Tibial nerve (tissue), 4 donors: ENCODE results near the gene SNRNP48. TPM values are rescaled to one million over a fixed set of nuclear protein-coding genes. Genes with fewer than 3 reads are reported as not detected.

Experiments
- DNase-seq, 2 donors: peaks; one replicate each; pipeline ENCODE4 v3.0.0-alpha.2; 2019; ENCODE audit warnings: low spot score in 2 of 2
- H3K27ac ChIP-seq, 4 donors: fragments of 200-600 bp; sonication (generic) in 3 of 4; one replicate each; pipeline ENCODE4 v1.5.1; 2017 to 2019; ENCODE audit warnings: mild to moderate bottlenecking in 1 of 4
- H3K27me3 ChIP-seq, 2 donors: fragments of 200-600 bp; sonication (generic) in 1 of 2; one replicate each; pipeline versions ENCODE4 v1.5.1 to v1.6.0; 2017 to 2019
- H3K36me3 ChIP-seq, 3 donors: fragments of 200-600 bp; sonication (generic); one replicate each; pipeline ENCODE4 v1.5.1; 2018 to 2019
- H3K4me1 ChIP-seq, 4 donors: fragments of 200-600 bp; sonication (generic) in 3 of 4; one replicate each; pipeline ENCODE4 v1.5.1; 2017 to 2019
- H3K4me3 ChIP-seq, 4 donors: fragments of 200-600 bp; sonication (generic) in 3 of 4; one replicate each; pipeline ENCODE4 v1.5.1; 2017 to 2019; ENCODE audit warnings: mild to moderate bottlenecking in 1 of 4, moderate library complexity in 1 of 4
- H3K9me3 ChIP-seq, 4 donors: fragments of 200-600 bp; sonication (generic) in 3 of 4; one replicate each; pipeline ENCODE4 v1.5.1; 2017 to 2019
- CTCF ChIP-seq, 5 experiments: fragments of 200-600 bp in 3 of 5; fragments of 450-650 bp in 2 of 5; sonication (generic) in 3 of 5; IDR thresholded peaks; one replicate each; pipeline ENCODE4 v1.5.1; 2016 to 2019; ENCODE audit warnings: antibody characterized with exemption in 5 of 5, mild to moderate bottlenecking in 3 of 5, moderate library complexity in 2 of 5
- EP300 ChIP-seq, 2 donors: sonication (generic); formaldehyde crosslinking; IDR thresholded peaks; one replicate each; pipeline ENCODE4 v1.6.1; 2017; ENCODE audit warnings: antibody characterized with exemption in 2 of 2, mild to moderate bottlenecking in 1 of 2
- POLR2A ChIP-seq, 2 donors: fragments of 450-650 bp; IDR thresholded peaks; one replicate each; pipeline ENCODE4 v1.6.1; 2017; ENCODE audit warnings: antibody characterized with exemption in 2 of 2, mild to moderate bottlenecking in 2 of 2, moderate library complexity in 2 of 2
- WGBS, 2 donors: methylation state at CpG; one replicate each; pipeline ENCODE4 v1.1.5; 2018; 5-methylcytosine and 5-hydroxymethylcytosine counted together
- total RNA-seq, 4 donors: library from RNA; depleted of rRNA; stranded (reverse); fragments of >200 nt; gene quantifications; one replicate each; pipeline ENCODE4 v1.1.0, GENCODE V29; 2016

Gene SNRNP48
- total RNA-seq, 4 donors from 2014 or later, result 7.8 to 15.7 (median 11.8) TPM

DNA sequence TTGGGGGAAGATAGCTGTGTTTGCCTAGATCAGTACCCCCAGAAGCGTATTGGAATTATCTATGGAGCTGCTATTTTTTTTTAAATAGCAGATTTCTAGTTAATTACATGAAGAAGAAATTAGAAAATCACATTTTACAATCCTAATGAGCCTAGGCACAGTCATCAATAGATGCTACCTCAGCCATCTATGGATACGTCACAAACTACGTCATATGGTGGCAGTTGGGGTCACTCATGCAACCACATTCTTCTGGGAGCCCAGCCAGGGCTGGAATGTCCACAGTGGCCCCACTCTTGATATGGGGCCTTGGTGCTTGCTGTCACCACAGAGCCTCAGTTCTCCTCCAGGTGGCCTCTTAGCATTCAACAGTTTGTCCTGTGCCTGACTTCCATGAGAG lies 63.0 kb downstream of the SNRNP48 start:
- Histone ChIP-seq H3K27me3 (no peaks in the 10 kb centered on the region), H3K4me1 (peaks cover 0 to 11% (median 0%) of the 10 kb centered on the region in 4 donors), H3K27ac (no peak overlapping the region), H3K9me3 (no peaks in the 10 kb centered on the region), H3K4me3 (no peak overlapping the region), H3K36me3 (no peaks in the 10 kb centered on the region)
- TF ChIP-seq EP300 (IDR thresholded peaks at IDR 0.05), result no peak
- TF ChIP-seq CTCF (IDR thresholded peaks at IDR 0.05), result no peak
- TF ChIP-seq POLR2A (IDR thresholded peaks at IDR 0.05), result no peak
- DNase-seq, result no peak
- WGBS, 2 donors, result 83 to 85% methylated on average over 3 of the region's 3 CpGs

DNA sequence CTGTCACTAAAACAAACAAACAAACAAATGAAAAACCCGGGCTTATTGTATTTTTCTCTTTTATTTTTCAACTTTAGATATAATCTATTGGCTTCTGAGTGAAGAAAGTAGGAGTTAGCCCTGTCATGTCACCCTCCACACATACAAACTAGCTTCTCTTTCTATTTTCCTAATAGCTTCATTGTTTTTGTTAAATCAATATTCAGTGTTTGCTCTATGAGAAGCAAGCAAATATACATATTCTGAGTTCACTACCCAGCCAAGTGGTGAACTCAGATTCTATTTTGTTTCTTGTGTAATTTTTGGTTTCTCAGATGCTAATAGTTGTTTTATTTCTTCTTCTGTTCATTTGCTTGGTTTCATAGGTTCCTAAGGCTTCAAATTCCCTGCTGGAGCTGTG lies 66.4 kb downstream of the SNRNP48 start:
- no peak overlapping the region for H3K4me3 ChIP-seq
- no peak overlapping the region for H3K27ac ChIP-seq
- DNase-seq, result no peak
- no peaks in the 10 kb centered on the region for H3K27me3 ChIP-seq
- 62 to 74% methylated on average over 1 of the region's 1 CpG for WGBS, 2 donors
- no peaks in the 10 kb centered on the region for H3K36me3 ChIP-seq
- no peaks in the 10 kb centered on the region for H3K9me3 ChIP-seq
- H3K4me1 ChIP-seq, result peaks cover 0 to 2% (median 0%) of the 10 kb centered on the region in 4 donors
- TF ChIP-seq POLR2A (IDR thresholded peaks at IDR 0.05) (no peak), EP300 (IDR thresholded peaks at IDR 0.05) (no peak), CTCF (IDR thresholded peaks at IDR 0.05) (no peak)

DNA sequence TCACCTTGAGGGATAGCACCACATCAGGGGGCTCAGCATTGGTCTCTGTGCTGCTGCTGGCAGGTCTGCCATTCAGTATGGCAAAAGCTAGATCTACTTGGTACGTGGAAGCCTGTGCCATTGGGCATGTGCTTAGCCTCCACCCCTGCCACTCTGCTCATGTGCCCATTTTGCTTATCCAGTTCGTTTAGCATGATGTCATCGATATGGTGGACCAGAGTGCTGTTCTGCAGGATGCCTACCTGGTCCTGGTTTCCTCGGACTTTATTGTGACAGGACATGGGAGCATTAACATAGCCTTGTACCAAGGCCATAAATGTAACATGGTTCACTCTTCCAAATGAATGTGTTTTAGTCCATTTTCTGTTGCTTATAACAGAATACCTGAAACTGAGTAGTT lies 68.5 kb downstream of the SNRNP48 start:
- no peaks in the 10 kb centered on the region for H3K9me3 ChIP-seq
- no peaks in the 10 kb centered on the region for H3K4me1 ChIP-seq
- TF ChIP-seq POLR2A (IDR thresholded peaks at IDR 0.05) (no peak), CTCF (IDR thresholded peaks at IDR 0.05) (no peak), EP300 (IDR thresholded peaks at IDR 0.05) (no peak)
- 87% methylated on average over 4 of the region's 4 CpGs for WGBS, 2 donors
- H3K4me3 ChIP-seq, result no peak overlapping the region
- no peaks in the 10 kb centered on the region for H3K27me3 ChIP-seq
- no peak overlapping the region for H3K27ac ChIP-seq
- H3K36me3 ChIP-seq, result no peaks in the 10 kb centered on the region
- no peak for DNase-seq

- no peaks in the 10 kb centered on the region for H3K27me3 ChIP-seq
- no peak overlapping the region for H3K27ac ChIP-seq
- no peaks in the 10 kb centered on the region for H3K4me1 ChIP-seq
- TF ChIP-seq POLR2A (IDR thresholded peaks at IDR 0.05), result no peak
- H3K9me3 ChIP-seq, result no peaks in the 10 kb centered on the region
- DNase-seq, result no peak
- H3K36me3 ChIP-seq, result no peaks in the 10 kb centered on the region
- no peak overlapping the region for H3K4me3 ChIP-seq
- 90 to 92% methylated on average over 3 of the region's 3 CpGs for WGBS, 2 donors
Measured at GRCh38 chr6:7661364-7661763, 71.4 kb downstream of the SNRNP48 start.

Other genes starting within 250 kb of the SNRNP48 start
- gene CAGE1, start 200.5 kb upstream of the SNRNP48 start, total RNA-seq, result not detected
- gene RIOK1, start 200.4 kb upstream of the SNRNP48 start, total RNA-seq, result 10 to 100 TPM in 2 of 4 donors, 1 to 10 TPM in 2; 9.0 to 25.2 (median 12.9) TPM
- gene DSP, start 48.5 kb upstream of the SNRNP48 start, total RNA-seq, result 1 to 10 TPM; 3.5 to 6.0 (median 4.7) TPM
- gene BMP6, start 135.9 kb downstream of the SNRNP48 start, total RNA-seq, result 1 to 10 TPM; 4.8 to 8.8 (median 7.3) TPM